ENCODE data around the gene PLCXD1. TPM values are rescaled to one million over a fixed set of nuclear protein-coding genes. Genes with fewer than 3 reads are reported as not detected.

Gene PLCXD1
- total and polyA plus RNA-seq, 9 of the 15 experiments (the other 6 are each of a cell fraction or from before 2014, with no cell fraction given): 6.0 to 60.2 (median 39.5) TPM

DNA sequence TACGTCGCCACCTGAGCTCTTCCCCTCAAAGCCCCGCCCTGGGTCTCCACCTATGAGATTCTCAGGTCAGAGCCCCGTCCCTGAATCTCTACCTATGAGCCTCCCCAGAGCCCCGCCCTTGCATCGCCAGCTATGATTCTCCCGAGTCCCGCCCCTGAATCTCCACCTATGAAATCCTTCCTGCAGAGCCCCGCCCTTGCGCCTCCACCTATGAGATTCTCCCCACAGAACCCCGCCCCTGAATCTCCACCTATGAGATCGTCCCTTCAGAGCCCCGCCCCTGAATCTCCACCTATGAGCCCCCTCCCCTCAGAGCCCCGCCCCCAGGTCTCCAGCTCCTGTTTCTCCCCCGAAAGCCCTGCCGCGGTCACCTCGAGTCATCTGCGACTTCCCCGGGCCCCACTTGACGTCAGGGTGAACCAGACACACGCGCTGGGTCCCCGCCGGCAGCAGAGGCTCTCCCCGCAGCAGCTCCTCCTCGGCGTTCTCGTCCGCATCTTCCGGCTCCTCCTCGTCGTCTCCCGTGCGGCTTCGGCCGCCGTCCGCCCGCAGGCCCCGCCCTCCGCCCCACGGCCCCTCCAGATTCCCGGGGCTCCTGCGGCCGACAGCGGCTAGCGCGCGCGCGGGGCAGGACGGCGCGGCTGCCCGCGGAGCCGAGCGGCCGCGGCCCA, 37.0 kb downstream of the PLCXD1 start:
- Histone ChIP-seq H3K36me3 (ENCODE audit: control insufficient read depth, insufficient read depth, low read length) (peaks cover 27% of the 10 kb centered on the region; the same call in 2 of the 3 replicates), H2AFZ (ENCODE audit: low read depth, low read length) (peak overlapping the region; percentile 70; the same call in 1 of the 2 replicates), H3K27me3 (ENCODE audit: control insufficient read depth in 2 of 2, insufficient read depth in 2 of 2, low read length in 2 of 2) (no peaks in the 10 kb centered on the region), H3K9me1 (ENCODE audit: control insufficient read depth, insufficient read depth, low read length) (no peaks in the 10 kb centered on the region), H3K4me2 (ENCODE audit: insufficient read depth, low read length) (peak overlapping the region; percentile 76; the same call in 1 of the 2 replicates), H3K9me3 (replicated peaks; ENCODE audit: control insufficient read depth, insufficient read depth, low read depth, low read length) (no peaks in the 10 kb centered on the region), H3K4me1 (replicated peaks in 1 of 2; ENCODE audit: control insufficient read depth in 2 of 2, insufficient read depth in 2 of 2, low read length in 2 of 2) (peaks cover 5 to 34% of the 10 kb centered on the region in 2 experiments; a peak in 4 of 5 replicates), H3K27ac (ENCODE audit: extremely low read depth, low read depth, low read length) (peak overlapping the region; percentile 94), H3K79me2 (ENCODE audit: control insufficient read depth, insufficient read depth, low read length) (peaks cover 30% of the 10 kb centered on the region), H3K4me3 (peak overlapping the region; percentile 75), H3K9ac (ENCODE audit: insufficient read depth in 1 of 2, low read depth in 2 of 2, low read length in 2 of 2) (peak overlapping the region; percentile 68 to 96; a peak in 3 of 4 replicates), H4K20me1 (replicated peaks; ENCODE audit: control insufficient read depth, insufficient read depth, low read length) (no peaks in the 10 kb centered on the region)
- ChIA-PET CTCF (ENCODE audit: low intra/inter-chr PET ratio) (no interaction called here), POLR2A (no interaction called here)
- in situ Hi-C loops (cut with MboI) (no loop called here), intact Hi-C loops (cut with micrococcal nuclease) (loop anchor here (1.0 kb wide), 1 partner anchor 35 kb away; no protein-coding TSS in a partner anchor)
- FAIRE-seq (no peak), ATAC-seq (peak; percentile 86), DNase-seq (ENCODE audit: extremely low read depth in 1 of 4, low spot score in 3 of 4) (peak; percentile 69 to 98 (median 79))
- no TSS peak for BruUV-seq (replicated peaks)
- WGBS (ENCODE audit: insufficient coverage, low coverage, missing lambda C conversion rate): 0% methylated on average over 20 of the region's 61 CpGs
- no peak for TF ChIP-seq DNMT1 (IDR thresholded peaks at IDR 0.05)
- no peak for TF ChIP-seq ZNF282 (CRISPR knock-in tag; IDR thresholded peaks at IDR 0.05)
- no peak for TF ChIP-seq MYBL2 (IDR thresholded peaks at IDR 0.05; ENCODE audit: low read depth)
- no peak for TF ChIP-seq MYBL2 (CRISPR knock-in tag; IDR thresholded peaks at IDR 0.05; ENCODE audit: borderline replicate concordance)
- no peak for TF ChIP-seq EGR1 (conservative IDR thresholded peaks at IDR 0.05)
- peak; percentile 75 for TF ChIP-seq RBFOX2 (IDR thresholded peaks at IDR 0.05; ENCODE audit: low read depth, low read length)
- TF ChIP-seq, protein P1, sequence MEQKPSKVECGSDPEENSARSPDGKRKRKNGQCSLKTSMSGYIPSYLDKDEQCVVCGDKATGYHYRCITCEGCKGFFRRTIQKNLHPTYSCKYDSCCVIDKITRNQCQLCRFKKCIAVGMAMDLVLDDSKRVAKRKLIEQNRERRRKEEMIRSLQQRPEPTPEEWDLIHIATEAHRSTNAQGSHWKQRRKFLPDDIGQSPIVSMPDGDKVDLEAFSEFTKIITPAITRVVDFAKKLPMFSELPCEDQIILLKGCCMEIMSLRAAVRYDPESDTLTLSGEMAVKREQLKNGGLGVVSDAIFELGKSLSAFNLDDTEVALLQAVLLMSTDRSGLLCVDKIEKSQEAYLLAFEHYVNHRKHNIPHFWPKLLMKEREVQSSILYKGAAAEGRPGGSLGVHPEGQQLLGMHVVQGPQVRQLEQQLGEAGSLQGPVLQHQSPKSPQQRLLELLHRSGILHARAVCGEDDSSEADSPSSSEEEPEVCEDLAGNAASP (IDR thresholded peaks at IDR 0.05): no peak
- TF ChIP-seq, protein P2, sequence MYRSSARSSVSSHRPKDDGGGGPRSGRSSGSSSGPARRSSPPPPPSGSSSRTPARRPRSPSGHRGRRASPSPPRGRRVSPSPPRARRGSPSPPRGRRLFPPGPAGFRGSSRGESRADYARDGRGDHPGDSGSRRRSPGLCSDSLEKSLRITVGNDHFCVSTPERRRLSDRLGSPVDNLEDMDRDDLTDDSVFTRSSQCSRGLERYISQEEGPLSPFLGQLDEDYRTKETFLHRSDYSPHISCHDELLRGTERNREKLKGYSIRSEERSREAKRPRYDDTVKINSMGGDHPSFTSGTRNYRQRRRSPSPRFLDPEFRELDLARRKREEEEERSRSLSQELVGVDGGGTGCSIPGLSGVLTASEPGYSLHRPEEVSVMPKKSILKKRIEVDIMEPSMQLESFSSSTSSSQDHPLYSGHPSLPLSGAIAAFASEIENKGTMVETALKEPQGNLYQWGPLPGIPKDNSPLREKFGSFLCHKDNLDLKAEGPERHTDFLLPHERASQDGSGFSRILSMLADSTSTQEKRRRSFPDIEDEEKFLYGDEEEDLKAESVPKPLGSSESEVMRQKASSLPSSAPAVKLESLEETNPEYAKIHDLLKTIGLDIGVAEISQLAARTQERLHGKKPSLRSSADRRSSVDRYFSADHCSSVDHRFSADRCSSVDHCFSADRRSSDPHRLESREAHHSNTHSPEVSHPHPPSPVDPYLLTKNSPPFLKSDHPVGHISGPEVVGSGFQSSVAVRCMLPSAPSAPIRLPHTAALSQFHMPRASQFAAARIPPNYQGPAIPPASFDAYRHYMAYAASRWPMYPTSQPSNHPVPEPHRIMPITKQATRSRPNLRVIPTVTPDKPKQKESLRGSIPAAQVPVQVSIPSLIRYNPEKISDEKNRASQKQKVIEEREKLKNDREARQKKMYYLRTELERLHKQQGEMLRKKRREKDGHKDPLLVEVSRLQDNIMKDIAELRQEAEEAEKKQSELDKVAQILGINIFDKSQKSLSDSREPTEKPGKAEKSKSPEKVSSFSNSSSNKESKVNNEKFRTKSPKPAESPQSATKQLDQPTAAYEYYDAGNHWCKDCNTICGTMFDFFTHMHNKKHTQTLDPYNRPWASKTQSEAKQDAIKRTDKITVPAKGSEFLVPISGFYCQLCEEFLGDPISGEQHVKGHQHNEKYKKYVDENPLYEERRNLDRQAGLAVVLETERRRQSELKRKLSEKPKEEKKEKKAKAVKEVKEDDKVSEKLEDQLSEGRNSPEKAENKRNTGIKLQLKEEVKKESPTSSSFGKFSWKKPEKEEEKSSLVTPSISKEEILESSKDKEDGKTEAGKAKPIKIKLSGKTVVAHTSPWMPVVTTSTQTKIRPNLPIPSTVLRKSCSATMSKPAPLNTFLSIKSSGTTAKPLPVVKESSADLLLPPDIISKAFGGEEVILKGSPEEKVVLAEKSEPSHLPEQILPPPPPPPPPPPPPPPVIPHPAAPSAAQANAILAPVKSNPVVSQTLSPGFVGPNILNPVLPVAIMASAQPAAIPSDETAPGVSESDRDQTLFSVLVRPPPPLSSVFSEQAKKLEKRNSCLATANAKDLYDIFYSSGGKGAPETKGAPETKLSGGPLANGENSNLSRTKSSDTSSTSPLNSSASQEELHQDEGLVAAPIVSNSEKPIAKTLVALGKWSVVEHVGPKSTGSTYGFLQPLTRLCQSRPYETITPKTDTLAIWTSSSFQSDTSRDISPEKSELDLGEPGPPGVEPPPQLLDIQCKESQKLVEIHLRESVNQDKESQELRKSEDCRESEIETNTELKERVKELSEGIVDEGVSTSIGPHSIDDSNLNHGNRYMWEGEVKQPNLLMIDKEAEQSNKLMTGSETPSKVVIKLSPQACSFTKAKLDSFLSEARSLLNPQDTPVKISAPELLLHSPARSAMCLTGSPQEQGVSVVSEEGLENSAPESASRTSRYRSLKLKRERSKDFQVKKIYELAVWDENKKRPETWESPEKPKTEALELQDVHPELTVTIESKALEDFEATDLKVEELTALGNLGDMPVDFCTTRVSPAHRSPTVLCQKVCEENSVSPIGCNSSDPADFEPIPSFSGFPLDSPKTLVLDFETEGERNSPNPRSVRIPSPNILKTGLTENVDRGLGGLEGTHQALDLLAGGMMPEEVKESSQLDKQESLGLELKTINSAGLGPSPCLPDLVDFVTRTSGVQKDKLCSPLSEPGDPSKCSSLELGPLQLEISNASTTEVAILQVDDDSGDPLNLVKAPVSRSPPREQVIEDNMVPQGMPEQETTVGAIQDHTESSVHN (IDR thresholded peaks at IDR 0.05; ENCODE audit: borderline replicate concordance in 1 of 2, low read depth in 1 of 2): 0 out of 4 replicates have a peak, but pooled peaks of 1 of the 2 experiments have one; percentile 65
- TF ChIP-seq, protein P3, sequence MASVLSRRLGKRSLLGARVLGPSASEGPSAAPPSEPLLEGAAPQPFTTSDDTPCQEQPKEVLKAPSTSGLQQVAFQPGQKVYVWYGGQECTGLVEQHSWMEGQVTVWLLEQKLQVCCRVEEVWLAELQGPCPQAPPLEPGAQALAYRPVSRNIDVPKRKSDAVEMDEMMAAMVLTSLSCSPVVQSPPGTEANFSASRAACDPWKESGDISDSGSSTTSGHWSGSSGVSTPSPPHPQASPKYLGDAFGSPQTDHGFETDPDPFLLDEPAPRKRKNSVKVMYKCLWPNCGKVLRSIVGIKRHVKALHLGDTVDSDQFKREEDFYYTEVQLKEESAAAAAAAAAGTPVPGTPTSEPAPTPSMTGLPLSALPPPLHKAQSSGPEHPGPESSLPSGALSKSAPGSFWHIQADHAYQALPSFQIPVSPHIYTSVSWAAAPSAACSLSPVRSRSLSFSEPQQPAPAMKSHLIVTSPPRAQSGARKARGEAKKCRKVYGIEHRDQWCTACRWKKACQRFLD (CRISPR knock-in tag; IDR thresholded peaks at IDR 0.05): no peak
- no peak for TF ChIP-seq ZNF140 (CRISPR knock-in tag; IDR thresholded peaks at IDR 0.05)
